MM.1S (cell line): ENCODE results near the gene CELF4.

Source experiments
- DNase-seq: peaks from one replicate; pipeline ENCODE4 v3.0.0-alpha.2; 2015
- H2AFZ ChIP-seq: fragments of 300-600 bp; sonication (generic); 2 replicates; pipeline ENCODE4 v1.6.0; 2016; ENCODE audit warnings: antibody characterized with exemption, low read length
- H3F3A ChIP-seq: fragments of 300-600 bp; sonication (generic); 2 replicates; pipeline ENCODE4 v1.6.1; 2016; ENCODE audit warnings: mild to moderate bottlenecking, antibody characterized with exemption, low read length, moderate library complexity, mixed read lengths; ENCODE audit not compliant: insufficient read depth
- H3K27ac ChIP-seq: fragments of 300-600 bp; sonication (generic); 2 replicates; pipeline ENCODE4 v1.5.1; 2016; ENCODE audit warnings: mild to moderate bottlenecking, low read length
- H3K27me3 ChIP-seq: fragments of 300-600 bp; sonication (generic); replicated peaks from 2 replicates; pipeline ENCODE4 v1.6.0; 2016; ENCODE audit warnings: low read length; ENCODE audit not compliant: insufficient read depth
- H3K36me3 ChIP-seq: fragments of 300-600 bp; sonication (generic); replicated peaks from 2 replicates; pipeline ENCODE4 v1.6.1; 2016; ENCODE audit warnings: mild to moderate bottlenecking, low read length, mixed read lengths; ENCODE audit not compliant: insufficient read depth
- H3K4me1 ChIP-seq: fragments of 300-600 bp; sonication (generic); 2 replicates; pipeline ENCODE4 v1.6.1; 2016; ENCODE audit warnings: low read length, mixed read lengths
- H3K4me2 ChIP-seq: fragments of 300-600 bp; sonication (generic); 2 replicates; pipeline ENCODE4 v1.6.0; 2016; ENCODE audit warnings: low read depth, low read length
- H3K4me3 ChIP-seq: fragments of 300-600 bp; sonication (generic); 2 replicates; pipeline ENCODE4 v1.5.1; 2016; ENCODE audit warnings: low read length, mixed read lengths
- H3K79me2 ChIP-seq: fragments of 300-600 bp; sonication (generic); 2 replicates; pipeline ENCODE4 v1.6.1; 2016; ENCODE audit warnings: mixed run types, low read length, mixed read lengths
- H3K9ac ChIP-seq: fragments of 300-600 bp; sonication (generic); 2 replicates; pipeline ENCODE4 v1.6.1; 2016; ENCODE audit warnings: low read length, mixed read lengths
- H3K9me2 ChIP-seq: fragments of 300-600 bp; sonication (generic); replicated peaks from 2 replicates; pipeline ENCODE4 v1.6.1; 2016; ENCODE audit warnings: mild to moderate bottlenecking, low read length, mixed read lengths; ENCODE audit not compliant: insufficient read depth
- H3K9me3 ChIP-seq: fragments of 300-600 bp; sonication (generic); replicated peaks from 2 replicates; pipeline ENCODE4 v1.6.1; 2016; ENCODE audit warnings: mild to moderate bottlenecking, low read length, mixed read lengths; ENCODE audit not compliant: insufficient read depth
- H4K20me1 ChIP-seq: fragments of 300-600 bp; sonication (generic); 2 replicates; pipeline ENCODE4 v1.6.1; 2016; ENCODE audit warnings: mild to moderate bottlenecking, low read length, moderate library complexity, mixed read lengths; ENCODE audit not compliant: insufficient read depth
- CTCF ChIP-seq: fragments of 300-600 bp; sonication (generic); IDR thresholded peaks from 2 replicates; pipeline ENCODE4 v1.5.1; 2016; ENCODE audit warnings: antibody characterized with exemption, low read length, mixed read lengths
- EZH2 ChIP-seq: fragments of 300-600 bp; sonication (generic); optimal IDR thresholded peaks from 2 replicates; pipeline ENCODE3; 2017; ENCODE audit warnings: low read depth, mild to moderate bottlenecking, antibody characterized with exemption, low read length, mixed read lengths
- EZH2phosphoT487 ChIP-seq: fragments of 300-600 bp; sonication (generic); IDR thresholded peaks from 2 replicates; pipeline ENCODE4 v1.6.1; 2018; ENCODE audit warnings: antibody characterized with exemption, low read length

Gene CELF4

GRCh38 chr18:37449618-37450017, 116.0 kb downstream of the CELF4 start:
- Histone ChIP-seq H3K9me2 (no peaks in the 10 kb centered on the region), H4K20me1 (no peaks in the 10 kb centered on the region), H3K9me3 (no peaks in the 10 kb centered on the region), H3K79me2 (no peaks in the 10 kb centered on the region), H3F3A (no peaks in the 10 kb centered on the region), H3K4me1 (no peaks in the 10 kb centered on the region; the same call in 1 of the 2 replicates), H2AFZ (no peak overlapping the region), H3K27ac (no peak overlapping the region), H3K27me3 (no peaks in the 10 kb centered on the region), H3K4me2 (no peak overlapping the region), H3K4me3 (no peak overlapping the region), H3K36me3 (no peaks in the 10 kb centered on the region), H3K9ac (no peak overlapping the region)
- no peak for DNase-seq
- no peak for TF ChIP-seq EZH2
- TF ChIP-seq CTCF = no peak
- no peak for TF ChIP-seq EZH2phosphoT487

- Histone ChIP-seq H3K79me2 (no peaks in the 10 kb centered on the region), H2AFZ (no peak overlapping the region), H3K9me2 (no peaks in the 10 kb centered on the region), H3K4me1 (peaks cover 5% of the 10 kb centered on the region), H3K9ac (no peak overlapping the region), H3K36me3 (no peaks in the 10 kb centered on the region), H3K9me3 (no peaks in the 10 kb centered on the region), H4K20me1 (no peaks in the 10 kb centered on the region), H3K4me3 (no peak overlapping the region), H3F3A (no peaks in the 10 kb centered on the region), H3K27ac (no peak overlapping the region), H3K4me2 (no peak overlapping the region), H3K27me3 (no peaks in the 10 kb centered on the region)
- DNase-seq = no peak
- TF ChIP-seq EZH2phosphoT487 = no peak
- TF ChIP-seq EZH2 = no peak
- TF ChIP-seq CTCF = no peak
These were observed 116.7 kb downstream of the CELF4 start for GRCh38 chr18:37448946-37449345.

- no peak overlapping the region for H3K4me3 ChIP-seq
- H3K27me3 ChIP-seq = no peaks in the 10 kb centered on the region
- no peak overlapping the region for H2AFZ ChIP-seq
- DNase-seq = no peak
- no peaks in the 10 kb centered on the region for H3K36me3 ChIP-seq
- no peaks in the 10 kb centered on the region for H3F3A ChIP-seq
- H4K20me1 ChIP-seq = no peaks in the 10 kb centered on the region
- no peak overlapping the region for H3K4me2 ChIP-seq
- peaks cover 5% of the 10 kb centered on the region for H3K4me1 ChIP-seq
- TF ChIP-seq EZH2 = no peak
- TF ChIP-seq CTCF = no peak
- H3K27ac ChIP-seq = no peak overlapping the region
- no peak overlapping the region for H3K9ac ChIP-seq
- no peaks in the 10 kb centered on the region for H3K79me2 ChIP-seq
- no peaks in the 10 kb centered on the region for H3K9me3 ChIP-seq
- no peaks in the 10 kb centered on the region for H3K9me2 ChIP-seq
These were observed 117.4 kb downstream of the CELF4 start for GRCh38 chr18:37447962-37448888.
